Globus pallidus (tissue), 1 donor: ENCODE data around the gene DHRS4L2.

ENCODE experiments used
- DNase-seq: peaks from one replicate; pipeline ENCODE4 v3.0.0-alpha.2; 2015; ENCODE audit warnings: low spot score

Gene DHRS4L2

DNA sequence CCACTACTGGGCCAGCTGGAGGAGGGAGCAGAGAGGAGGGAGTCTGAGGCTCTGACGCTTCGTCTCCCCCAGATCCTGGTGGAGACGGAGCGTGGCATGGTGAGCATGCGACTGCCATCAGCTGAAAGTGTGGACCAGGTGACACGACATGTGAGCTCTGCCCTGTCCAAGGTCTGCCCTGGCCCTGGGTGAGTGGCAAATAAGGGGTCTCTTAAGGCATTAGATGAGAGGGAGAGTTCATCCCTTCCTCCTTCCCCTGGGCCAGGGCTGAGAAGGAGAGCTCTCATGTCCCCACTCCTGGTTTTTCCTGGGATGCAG lies 65.6 kb downstream of the DHRS4L2 start:
- no peak for DNase-seq

DNA sequence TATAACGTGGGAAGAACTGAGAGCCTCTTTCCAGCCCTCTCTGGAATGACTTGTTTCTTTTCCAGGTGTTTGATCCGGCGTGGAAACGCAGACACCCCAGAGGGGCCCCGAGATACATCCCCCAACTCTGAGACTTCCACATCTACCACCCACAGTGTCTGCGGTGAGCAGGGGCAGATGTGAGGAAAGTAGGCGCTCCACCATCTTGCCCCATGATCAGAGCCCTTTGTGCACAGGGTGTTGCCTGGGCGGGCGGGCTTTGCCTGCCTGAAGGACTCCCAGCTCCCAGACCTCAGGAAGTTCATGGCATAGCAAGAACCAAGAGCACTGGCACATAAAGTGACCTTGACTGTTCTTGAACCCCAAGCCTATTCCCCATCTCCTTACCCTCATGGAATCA lies 65.9 kb downstream of the DHRS4L2 start:
- no peak for DNase-seq
